ENCODE measurements around the gene DSCAM. TPM values are rescaled to one million over a fixed set of nuclear protein-coding genes. Genes with fewer than 3 reads are reported as not detected.

DSCAM gene
- total RNA-seq, 1 donor: not detected

DNA sequence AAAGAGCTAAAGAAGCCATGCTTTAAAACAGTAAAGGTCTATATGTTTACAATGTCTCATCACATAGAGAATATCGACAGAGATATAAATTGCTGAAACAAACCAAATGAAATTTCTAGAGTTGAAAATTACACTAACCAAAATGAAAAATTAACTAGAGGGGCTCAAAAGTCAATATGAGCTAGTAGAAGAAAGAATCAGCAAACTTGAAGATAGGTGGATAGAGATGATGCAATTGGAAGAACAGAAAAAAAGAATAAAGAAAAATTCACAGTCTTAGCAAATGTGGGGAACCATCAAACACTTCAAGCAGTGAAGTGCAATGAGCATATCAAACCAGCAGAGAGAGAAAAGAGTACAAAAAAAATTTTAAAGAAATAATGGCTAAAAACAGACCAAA lies 24.1 kb upstream of the DSCAM start:
- H3K4me3 ChIP-seq (ENCODE audit: low read depth, low read length): no peak overlapping the region
- TF ChIP-seq, protein P1, sequence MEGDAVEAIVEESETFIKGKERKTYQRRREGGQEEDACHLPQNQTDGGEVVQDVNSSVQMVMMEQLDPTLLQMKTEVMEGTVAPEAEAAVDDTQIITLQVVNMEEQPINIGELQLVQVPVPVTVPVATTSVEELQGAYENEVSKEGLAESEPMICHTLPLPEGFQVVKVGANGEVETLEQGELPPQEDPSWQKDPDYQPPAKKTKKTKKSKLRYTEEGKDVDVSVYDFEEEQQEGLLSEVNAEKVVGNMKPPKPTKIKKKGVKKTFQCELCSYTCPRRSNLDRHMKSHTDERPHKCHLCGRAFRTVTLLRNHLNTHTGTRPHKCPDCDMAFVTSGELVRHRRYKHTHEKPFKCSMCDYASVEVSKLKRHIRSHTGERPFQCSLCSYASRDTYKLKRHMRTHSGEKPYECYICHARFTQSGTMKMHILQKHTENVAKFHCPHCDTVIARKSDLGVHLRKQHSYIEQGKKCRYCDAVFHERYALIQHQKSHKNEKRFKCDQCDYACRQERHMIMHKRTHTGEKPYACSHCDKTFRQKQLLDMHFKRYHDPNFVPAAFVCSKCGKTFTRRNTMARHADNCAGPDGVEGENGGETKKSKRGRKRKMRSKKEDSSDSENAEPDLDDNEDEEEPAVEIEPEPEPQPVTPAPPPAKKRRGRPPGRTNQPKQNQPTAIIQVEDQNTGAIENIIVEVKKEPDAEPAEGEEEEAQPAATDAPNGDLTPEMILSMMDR (IDR thresholded peaks at IDR 0.05; ENCODE audit: insufficient read depth, low read length): no peak
- DNase-seq (ENCODE audit: low read depth): no peak

DNA sequence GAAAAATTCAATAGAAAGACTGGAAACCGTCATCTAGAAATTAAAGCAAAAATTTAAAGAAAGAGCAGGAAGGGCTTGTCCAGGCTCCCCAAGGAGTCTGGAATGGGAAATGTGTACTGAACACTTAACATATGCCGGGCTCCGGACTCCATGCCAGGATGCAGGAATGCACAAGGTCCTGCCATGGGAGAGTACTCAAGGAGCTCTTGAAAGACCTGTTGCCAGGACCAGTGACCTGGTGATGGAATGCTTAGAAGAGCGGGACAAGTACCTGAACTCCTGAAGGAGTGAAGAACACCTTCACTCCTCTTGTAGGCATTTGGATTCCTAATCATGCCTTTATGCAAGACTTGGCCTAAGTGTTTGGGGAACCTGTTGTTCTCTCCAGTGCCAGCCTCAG lies 16.9 kb upstream of the DSCAM start:
- H3K4me3 ChIP-seq (ENCODE audit: low read depth, low read length): no peak overlapping the region
- DNase-seq (ENCODE audit: low read depth): no peak
- TF ChIP-seq, protein P1 (IDR thresholded peaks at IDR 0.05; ENCODE audit: insufficient read depth, low read length): no peak

DNA sequence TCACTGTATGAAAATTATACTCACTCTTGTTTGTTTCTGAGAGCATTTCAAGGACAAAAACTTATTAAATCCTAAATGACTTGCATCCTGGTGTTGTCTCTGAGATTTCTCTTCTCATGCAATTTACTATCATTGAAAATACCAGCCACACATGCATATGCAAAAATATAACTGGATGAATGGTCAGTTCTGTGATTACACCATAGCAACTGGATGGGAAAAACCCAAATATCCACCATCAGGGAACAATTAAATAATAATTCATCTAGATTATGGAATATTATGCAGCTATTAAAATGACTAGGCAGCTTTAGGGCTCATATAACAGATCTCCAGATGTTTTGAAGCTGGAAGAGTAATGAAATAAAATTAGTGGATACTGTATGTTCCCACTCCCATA lies 11.6 kb upstream of the DSCAM start:
- TF ChIP-seq, protein P1 (IDR thresholded peaks at IDR 0.05; ENCODE audit: insufficient read depth, low read length): no peak
- H3K4me3 ChIP-seq (ENCODE audit: low read depth, low read length): no peak overlapping the region
- DNase-seq (ENCODE audit: low read depth): no peak

DNA sequence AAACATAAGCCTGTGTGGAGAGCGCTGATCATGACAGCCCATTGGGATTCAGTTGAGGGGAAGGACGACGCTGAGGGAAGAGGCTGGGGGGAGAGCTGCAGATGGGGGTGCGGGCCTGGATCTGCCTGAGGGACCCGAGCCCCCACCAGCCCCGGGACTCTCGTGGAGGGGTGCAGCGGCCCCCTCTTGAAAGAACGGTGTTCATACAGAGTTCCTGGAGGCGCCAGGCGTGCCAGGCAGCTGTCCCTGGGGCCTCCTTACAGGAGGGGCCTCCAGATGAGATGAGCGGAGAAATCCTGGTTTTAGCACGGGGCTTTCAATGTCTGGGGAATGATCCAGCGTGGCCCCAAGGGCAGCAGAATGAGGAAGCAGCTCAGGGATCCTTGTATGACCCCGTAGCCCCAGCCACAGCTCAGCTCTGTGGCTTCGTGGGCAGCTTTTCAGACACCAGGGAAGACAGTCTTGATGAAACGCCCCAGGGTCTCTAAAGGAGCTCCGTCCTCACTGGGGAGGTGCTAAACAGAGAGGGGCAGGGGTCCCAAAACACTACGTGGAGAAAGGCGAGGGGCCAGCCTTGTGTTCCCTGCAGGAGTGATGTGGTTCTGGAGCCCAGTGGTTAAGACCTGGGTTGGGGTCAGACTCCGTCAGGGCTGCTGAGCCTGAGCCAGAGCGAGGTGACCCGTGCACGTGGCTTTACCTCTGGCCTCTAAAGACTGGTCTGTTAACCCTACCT lies 7.2 kb upstream of the DSCAM start:
- H3K4me3 ChIP-seq (ENCODE audit: low read depth, low read length): no peak overlapping the region
- TF ChIP-seq, protein P1 (IDR thresholded peaks at IDR 0.05; ENCODE audit: insufficient read depth, low read length): no peak
- no peak for DNase-seq (ENCODE audit: low read depth)

- TF ChIP-seq, protein P1 (IDR thresholded peaks at IDR 0.05; ENCODE audit: insufficient read depth, low read length): no peak
- H3K4me3 ChIP-seq (ENCODE audit: low read depth, low read length): no peak overlapping the region
- no peak for DNase-seq (ENCODE audit: low read depth)
These were observed 5.6 kb upstream of the DSCAM start for GRCh38 chr21:40852563-40852962.

- no peak overlapping the region for H3K4me3 ChIP-seq (ENCODE audit: low read depth, low read length)
- DNase-seq (ENCODE audit: low read depth): no peak
- TF ChIP-seq, protein P1 (IDR thresholded peaks at IDR 0.05; ENCODE audit: insufficient read depth, low read length): no peak
These were observed 4.8 kb upstream of the DSCAM start for GRCh38 chr21:40851749-40852148.

- no peak for DNase-seq (ENCODE audit: low read depth)
- H3K4me3 ChIP-seq (ENCODE audit: low read depth, low read length): no peak overlapping the region
These were observed 3.1 kb upstream of the DSCAM start for GRCh38 chr21:40850071-40850470.

More at GRCh38 chr21:40850071-40850470, 3.1 kb upstream of the DSCAM start:
- TF ChIP-seq, protein P1 (IDR thresholded peaks at IDR 0.05; ENCODE audit: insufficient read depth, low read length): no peak
